H1 (cell line): ENCODE data around the gene TMTC2.

Source experiments
- BRCA1 ChIP-seq: IDR thresholded peaks from 2 replicates; pipeline ENCODE4 v1.6.1; 2012; ENCODE audit warnings: low read depth, low read length, improper control_type of control experiment
- EP300 ChIP-seq, 2 experiments: IDR thresholded peaks; 1 replicate in 1 of 2; 2 replicates in 1 of 2; pipeline ENCODE4 v1.6.1; 2011 to 2012; ENCODE audit warnings: low read depth in 2 of 2, low read length in 2 of 2, mild to moderate bottlenecking in 2 of 2, borderline replicate concordance in 1 of 2, inconsistent platforms in 1 of 2, moderate library complexity in 1 of 2
- POLR2A ChIP-seq, 2 experiments: IDR thresholded peaks; 1 replicate in 1 of 2; 2 replicates in 1 of 2; pipeline ENCODE4 v1.6.1; 2011; ENCODE audit warnings: low read depth in 2 of 2, low read length in 2 of 2, mild to moderate bottlenecking in 2 of 2; ENCODE audit errors: control extremely low read depth in 1 of 2

- TF ChIP-seq EP300 (IDR thresholded peaks at IDR 0.05; ENCODE audit: borderline replicate concordance in 1 of 2, low read depth in 2 of 2, low read length in 2 of 2) (no peak), BRCA1 (no peak), POLR2A (IDR thresholded peaks at IDR 0.05; ENCODE audit: control extremely low read depth in 1 of 2, low read depth in 2 of 2, low read length in 2 of 2) (no peak)
These were observed 152.1 kb downstream of the TMTC2 start for GRCh38 chr12:82838827-82839226.
